Measurements from ENCODE around the gene DHRS9. TPM values are rescaled to one million over a fixed set of nuclear protein-coding genes. Genes with fewer than 3 reads are reported as not detected.

Gene DHRS9
- total RNA-seq, 4 donors from 2014 or later = 0.74 to 17.7 (median 4.8) TPM

GRCh38 chr2:169065864-169066517 lies 3.4 kb upstream of the DHRS9 start:
- no peak for DNase-seq (ENCODE audit: low spot score)
- ATAC-seq (ENCODE audit: low FRiP score) = no peak
- TF ChIP-seq CTCF (IDR thresholded peaks at IDR 0.05) = no peak

GRCh38 chr2:169066897-169067296 lies 2.5 kb upstream of the DHRS9 start:
- no peak for TF ChIP-seq CTCF (IDR thresholded peaks at IDR 0.05)
- DNase-seq (ENCODE audit: low spot score) (no peak), ATAC-seq (ENCODE audit: low FRiP score) (no peak)

- TF ChIP-seq CTCF (IDR thresholded peaks at IDR 0.05) = no peak
- no peak for DNase-seq (ENCODE audit: low spot score)
- no peak for ATAC-seq (ENCODE audit: low FRiP score)
Measured at GRCh38 chr2:169069833-169070232, 470 bp downstream of the DHRS9 start.

- TF ChIP-seq CTCF (IDR thresholded peaks at IDR 0.05) = no peak
- no peak for ATAC-seq (ENCODE audit: low FRiP score)
- no peak for DNase-seq (ENCODE audit: low spot score)
Measured at GRCh38 chr2:169071455-169071854, 2.1 kb downstream of the DHRS9 start.

GRCh38 chr2:169072163-169072925 lies 3.0 kb downstream of the DHRS9 start:
- DNase-seq (ENCODE audit: low spot score) (no peak), ATAC-seq (ENCODE audit: low FRiP score) (no peak)
- TF ChIP-seq CTCF (IDR thresholded peaks at IDR 0.05) = no peak

GRCh38 chr2:169073211-169073962 lies 4.0 kb downstream of the DHRS9 start:
- TF ChIP-seq CTCF (IDR thresholded peaks at IDR 0.05) = no peak
- no peak for ATAC-seq (ENCODE audit: low FRiP score)
- no peak for DNase-seq (ENCODE audit: low spot score)

Data from omental fat pad (tissue), 4 donors.